DMS53 treated with DMSO at 0.1 percent for 48 hours (cell line): Measurements from ENCODE around the gene SLC18A2.

Experiments
- DNase-seq: peaks from one replicate; lab custom pipeline; 2025; ENCODE audit not compliant: unreplicated experiment; lab: John Stamatoyannopoulos, UW

SLC18A2 gene

DNA sequence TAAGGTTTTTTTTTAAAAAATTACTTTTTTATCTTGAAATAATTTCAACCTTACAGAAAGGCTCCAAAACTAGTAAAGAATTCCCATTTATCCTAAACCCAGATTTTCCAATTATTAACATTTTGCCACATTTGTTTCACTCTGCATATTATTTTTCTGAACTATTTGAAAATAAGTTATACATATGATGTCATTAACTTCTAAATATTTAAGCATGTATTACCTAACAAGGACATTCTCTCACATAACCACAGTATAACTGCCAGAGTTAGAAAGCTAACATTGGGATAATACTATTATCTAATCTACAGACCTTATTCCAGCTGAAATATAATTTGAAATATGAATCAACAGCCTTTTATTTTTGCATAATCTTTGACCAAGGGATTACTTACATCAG, 65.8 kb downstream of the SLC18A2 start:
- no peak for DNase-seq

DNA sequence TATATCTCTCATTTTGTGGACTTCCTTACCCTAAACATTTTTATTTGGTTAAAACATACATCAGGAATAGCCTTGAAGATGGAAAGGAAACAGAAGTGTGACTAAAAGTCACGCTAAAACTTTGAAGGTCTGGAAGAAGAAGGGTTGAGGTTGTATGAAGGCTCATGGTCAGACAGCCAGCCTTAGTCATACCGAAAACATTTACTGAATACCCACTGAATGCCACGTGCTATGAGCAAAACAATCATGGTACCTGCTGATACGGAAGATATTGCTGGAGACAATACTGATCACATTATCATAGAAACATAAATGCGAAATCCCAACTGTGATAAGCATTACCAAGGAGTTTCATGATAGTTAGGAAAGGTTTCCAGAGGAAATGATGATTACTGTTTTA, 70.3 kb downstream of the SLC18A2 start:
- DNase-seq = no peak

- DNase-seq = no peak
Observed at GRCh38 chr10:117312430-117312829, 71.5 kb downstream of the SLC18A2 start.

GRCh38 chr10:117313641-117314040, 72.7 kb downstream of the SLC18A2 start:
- DNase-seq = no peak

- no peak for DNase-seq
Observed at GRCh38 chr10:117316701-117317100, 75.8 kb downstream of the SLC18A2 start.

DNA sequence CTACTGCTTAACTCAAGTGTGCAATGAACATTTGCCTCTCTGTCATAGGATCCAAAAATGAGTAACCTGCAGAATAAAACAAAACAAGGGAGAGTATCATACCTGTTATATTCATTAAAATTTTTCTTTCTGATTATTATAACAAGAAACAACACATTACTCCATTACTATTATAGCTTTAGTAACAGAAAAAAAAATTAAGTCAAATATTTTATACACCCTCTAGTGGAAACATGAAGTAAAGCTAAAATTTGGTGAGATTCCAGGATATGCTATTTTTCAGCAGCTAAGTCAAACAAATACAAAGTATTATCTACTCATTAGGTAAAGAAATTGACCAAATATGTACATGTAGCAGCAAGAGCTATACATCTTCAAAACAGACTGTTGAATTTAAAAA, 78.0 kb downstream of the SLC18A2 start:
- DNase-seq = no peak

DNA sequence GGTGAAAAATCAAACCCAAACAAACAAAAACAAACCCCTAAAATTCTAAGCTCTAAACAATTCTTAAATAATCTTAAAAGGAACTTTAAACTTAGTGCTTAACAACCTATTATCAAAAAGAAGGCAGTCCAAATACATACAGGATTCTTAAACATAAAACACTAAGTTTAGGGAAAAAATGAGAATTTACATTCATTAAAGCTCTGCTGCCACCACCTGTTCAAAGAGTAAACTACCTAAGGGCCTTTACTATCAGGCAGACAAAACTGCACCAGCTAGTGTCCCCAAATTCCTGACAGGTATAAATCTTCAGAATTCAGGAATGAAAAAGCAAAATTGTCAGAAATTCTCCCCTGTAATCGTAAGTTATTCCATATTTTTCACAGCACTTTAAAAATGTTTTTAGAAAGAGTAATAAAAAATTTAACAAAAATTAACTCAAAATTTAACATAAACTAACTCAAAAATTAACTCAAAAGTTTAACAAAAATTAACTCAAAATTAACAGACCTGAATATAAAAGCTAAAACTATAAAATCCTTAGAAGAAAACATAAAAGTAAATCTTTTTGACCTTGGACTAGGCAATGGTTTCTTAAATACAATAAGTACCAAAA, 79.2 kb downstream of the SLC18A2 start:
- no peak for DNase-seq

- DNase-seq = no peak
Observed at GRCh38 chr10:117322260-117322659, 81.3 kb downstream of the SLC18A2 start.

- no peak for DNase-seq
Observed at GRCh38 chr10:117324367-117324766, 83.5 kb downstream of the SLC18A2 start.

GRCh38 chr10:117327262-117327661, 86.3 kb downstream of the SLC18A2 start:
- DNase-seq = peak; percentile 12
